C4-2B (cell line): ENCODE measurements around the gene SNX33.
"Not testable (repeated sequence)": the region's sequence is repeated elsewhere in the genome, so short reads cannot be mapped to it uniquely, and the experiment has no call there.

Experiments
- ZFX ChIP-seq: fragments of 450-650 bp; IDR thresholded peaks from 2 replicates; pipeline ENCODE4 v1.6.1; 2017
- TF ChIP-seq, protein P1 (sequence below): fragments of 450-650 bp; conservative IDR thresholded peaks from 2 replicates; pipeline ENCODE4 v1.5.1; 2017; ENCODE audit warnings: mild to moderate bottlenecking

DNA sequence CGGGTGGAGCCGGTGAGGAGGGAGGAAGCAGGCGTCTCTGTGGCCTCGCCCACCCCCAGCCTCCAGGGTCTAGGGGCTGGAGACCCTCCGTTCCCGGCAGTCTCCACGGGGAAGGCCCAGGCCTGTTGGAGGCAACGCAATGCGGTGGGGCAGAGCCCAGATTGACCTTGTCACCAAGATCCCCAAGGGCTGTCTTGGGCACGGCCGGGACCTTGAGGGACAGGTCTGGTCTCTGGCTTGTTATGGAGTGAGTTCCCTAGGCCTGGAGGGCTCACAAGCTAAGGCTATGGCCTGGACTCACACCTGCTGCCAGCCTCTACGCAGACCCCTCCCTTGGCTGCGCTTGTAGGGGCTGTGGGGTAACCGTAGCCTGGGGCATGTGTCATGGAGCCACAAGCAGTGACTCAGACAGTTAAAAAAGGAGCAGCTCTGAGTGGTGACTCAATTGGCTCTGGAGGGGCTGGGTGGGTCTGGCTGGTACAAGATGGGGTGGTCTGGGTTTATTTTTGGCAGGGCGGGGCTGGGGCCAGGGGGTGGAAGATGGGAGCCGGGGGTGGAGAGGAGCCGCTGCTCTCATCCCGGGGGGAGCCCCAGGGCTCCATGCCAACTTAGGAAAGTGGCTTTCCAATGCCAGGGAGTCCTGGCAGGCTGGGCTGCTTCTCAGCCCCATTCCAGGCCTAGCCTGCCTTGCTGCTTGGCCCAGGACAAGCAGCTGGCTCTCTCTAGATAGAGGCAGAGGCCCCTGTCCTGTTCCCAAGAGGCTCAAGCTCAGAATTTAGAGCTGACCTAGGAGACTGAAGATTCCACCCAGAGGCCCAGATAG lies 55.9 kb downstream of the SNX33 start:
- TF ChIP-seq, protein P1, sequence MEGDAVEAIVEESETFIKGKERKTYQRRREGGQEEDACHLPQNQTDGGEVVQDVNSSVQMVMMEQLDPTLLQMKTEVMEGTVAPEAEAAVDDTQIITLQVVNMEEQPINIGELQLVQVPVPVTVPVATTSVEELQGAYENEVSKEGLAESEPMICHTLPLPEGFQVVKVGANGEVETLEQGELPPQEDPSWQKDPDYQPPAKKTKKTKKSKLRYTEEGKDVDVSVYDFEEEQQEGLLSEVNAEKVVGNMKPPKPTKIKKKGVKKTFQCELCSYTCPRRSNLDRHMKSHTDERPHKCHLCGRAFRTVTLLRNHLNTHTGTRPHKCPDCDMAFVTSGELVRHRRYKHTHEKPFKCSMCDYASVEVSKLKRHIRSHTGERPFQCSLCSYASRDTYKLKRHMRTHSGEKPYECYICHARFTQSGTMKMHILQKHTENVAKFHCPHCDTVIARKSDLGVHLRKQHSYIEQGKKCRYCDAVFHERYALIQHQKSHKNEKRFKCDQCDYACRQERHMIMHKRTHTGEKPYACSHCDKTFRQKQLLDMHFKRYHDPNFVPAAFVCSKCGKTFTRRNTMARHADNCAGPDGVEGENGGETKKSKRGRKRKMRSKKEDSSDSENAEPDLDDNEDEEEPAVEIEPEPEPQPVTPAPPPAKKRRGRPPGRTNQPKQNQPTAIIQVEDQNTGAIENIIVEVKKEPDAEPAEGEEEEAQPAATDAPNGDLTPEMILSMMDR: not testable (repeated sequence)
- TF ChIP-seq ZFX: not testable (repeated sequence)
